HS-5 (cell line): Measurements from ENCODE around the gene SLC9A5.

ENCODE experiments used
- DNase-seq: peaks from one replicate; pipeline ENCODE4 v3.0.0-alpha.2; 2012; ENCODE audit warnings: low read depth

SLC9A5 gene

DNA sequence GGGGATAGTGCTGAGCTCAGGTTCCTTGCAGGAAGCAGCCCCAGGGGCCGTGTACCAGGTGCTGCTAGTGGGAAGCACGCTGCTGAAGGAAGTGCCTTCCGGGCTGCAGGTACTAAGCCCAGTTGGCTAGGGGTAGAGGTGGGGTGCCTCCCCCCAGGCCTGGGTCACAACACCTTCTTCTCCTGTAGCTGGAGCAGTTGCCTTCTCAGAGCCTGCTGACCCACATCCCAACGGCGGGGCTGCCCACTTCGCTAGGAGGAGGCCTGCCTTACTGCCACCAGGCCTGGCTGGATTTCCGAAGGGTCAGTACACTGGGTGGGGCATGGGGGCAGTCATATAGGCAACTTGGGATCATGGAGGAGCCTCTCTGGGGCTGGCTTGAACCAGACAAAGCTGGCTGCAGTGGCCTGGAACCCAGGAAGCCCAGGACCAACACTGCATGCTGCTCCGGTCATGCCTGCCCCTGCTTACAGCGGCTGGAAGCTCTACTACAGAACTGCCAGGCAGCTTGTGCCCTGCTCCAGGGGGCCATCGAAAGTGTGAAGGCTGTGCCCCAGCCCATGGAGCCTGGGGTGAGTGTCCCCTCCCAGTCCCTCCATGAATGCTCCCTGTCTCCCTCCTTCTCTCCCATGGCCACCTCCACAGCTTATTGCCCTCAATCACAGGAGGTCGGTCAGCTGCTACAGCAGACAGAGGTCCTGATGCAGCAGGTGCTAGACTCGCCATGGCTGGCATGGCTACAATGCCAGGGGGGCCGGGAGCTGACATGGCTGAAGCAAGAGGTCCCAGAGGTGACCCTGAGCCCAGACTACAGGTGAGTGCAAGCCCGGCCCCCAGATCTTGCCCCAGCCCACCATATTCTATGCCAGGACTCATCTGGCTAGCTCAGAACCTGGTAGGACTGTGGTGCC lies 33.0 kb downstream of the SLC9A5 start:
- DNase-seq = no peak

GRCh38 chr16:67282447-67282805 lies 33.6 kb downstream of the SLC9A5 start:
- DNase-seq = no peak

DNA sequence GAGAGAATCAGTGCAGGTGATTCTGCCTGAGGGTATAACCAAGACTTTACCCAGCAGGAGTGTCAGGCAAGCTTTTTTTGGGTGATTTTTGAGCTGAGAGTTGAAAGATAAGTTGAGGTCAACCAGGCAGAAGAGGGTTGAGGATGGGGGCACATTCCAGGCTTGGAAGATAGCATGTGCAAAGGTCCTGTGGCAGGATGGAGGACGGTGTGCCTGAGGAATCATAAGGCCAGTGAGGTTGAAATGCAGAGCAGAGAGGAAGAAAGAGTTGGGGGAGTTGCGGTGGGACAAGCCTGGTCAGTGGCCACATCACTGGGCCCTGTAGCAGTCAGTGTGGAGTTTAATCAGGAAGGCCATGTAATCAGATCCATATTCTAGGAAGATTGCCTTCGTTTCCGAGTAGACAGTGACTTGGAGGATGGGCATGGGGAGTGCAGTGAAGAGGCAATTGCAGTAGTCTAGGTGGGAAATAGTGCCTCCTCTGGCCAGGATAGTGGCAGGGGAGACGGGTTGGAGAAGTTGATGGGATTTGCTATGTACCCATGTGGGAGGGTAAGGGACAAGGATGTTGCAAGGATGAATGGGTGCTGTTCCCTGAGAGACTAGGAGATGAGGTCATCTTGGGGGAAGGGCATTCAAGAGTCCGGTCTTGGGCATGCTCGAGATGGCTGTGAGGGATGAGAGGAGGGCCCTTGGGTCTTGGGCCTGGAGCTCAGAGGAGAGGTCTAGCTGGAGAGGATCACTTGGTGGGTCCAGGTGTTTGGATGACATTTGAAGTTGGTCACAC lies 34.5 kb downstream of the SLC9A5 start:
- DNase-seq = no peak

GRCh38 chr16:67283826-67284555 lies 35.2 kb downstream of the SLC9A5 start:
- DNase-seq = no peak

- no peak for DNase-seq
Observed at GRCh38 chr16:67284699-67285646, 36.2 kb downstream of the SLC9A5 start.

GRCh38 chr16:67286441-67287235 lies 37.9 kb downstream of the SLC9A5 start:
- DNase-seq = no peak

DNA sequence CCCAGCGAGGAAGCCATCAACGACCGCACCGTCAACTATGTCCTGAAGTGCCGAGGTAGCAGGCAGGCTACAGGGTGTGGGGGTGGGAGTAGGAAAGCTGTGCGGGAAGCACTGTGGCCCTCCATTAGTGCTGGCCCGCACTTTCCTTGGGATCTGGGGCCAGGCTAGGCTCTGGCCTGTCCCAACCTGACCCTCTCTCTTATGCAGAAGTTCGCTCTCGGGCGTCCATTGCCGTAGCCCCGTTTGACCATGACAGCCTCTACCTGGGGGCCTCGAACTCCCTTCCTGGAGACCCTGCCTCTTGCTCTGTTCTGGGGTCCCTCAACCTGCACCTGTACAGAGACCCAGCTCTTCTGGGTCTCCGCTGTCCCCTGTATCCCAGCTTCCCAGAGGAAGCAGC lies 39.2 kb downstream of the SLC9A5 start:
- no peak for DNase-seq

- no peak for DNase-seq
Observed at GRCh38 chr16:67291461-67291860, 42.7 kb downstream of the SLC9A5 start.

DNA sequence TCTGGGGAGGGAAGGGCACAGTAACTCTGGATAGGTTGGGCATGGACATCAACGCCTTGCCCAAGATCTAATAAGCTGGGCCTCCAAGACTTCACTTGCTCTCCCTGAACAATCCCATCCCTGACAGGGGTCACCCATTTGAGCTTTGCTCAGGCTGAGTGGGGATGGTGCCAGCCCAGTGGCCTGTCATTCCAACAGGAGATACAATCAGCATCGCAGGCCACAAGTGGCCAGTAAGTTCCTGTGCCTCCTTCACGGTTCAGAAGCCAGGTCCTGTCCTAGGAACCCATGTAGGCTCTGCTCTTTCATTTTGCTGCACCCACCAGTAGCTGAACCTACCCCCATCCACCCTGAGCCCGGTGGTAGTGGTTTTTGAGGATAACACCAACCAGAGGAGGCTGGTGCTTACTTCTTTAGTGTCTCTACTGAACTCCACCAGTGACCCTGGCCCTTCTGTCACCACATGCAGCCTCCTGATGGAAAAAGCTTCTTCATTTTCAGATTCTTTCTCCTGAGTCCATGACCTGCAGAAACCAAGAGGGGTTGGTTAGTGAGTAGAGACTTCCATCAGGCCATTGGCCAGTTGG lies 45.5 kb downstream of the SLC9A5 start:
- no peak for DNase-seq

DNA sequence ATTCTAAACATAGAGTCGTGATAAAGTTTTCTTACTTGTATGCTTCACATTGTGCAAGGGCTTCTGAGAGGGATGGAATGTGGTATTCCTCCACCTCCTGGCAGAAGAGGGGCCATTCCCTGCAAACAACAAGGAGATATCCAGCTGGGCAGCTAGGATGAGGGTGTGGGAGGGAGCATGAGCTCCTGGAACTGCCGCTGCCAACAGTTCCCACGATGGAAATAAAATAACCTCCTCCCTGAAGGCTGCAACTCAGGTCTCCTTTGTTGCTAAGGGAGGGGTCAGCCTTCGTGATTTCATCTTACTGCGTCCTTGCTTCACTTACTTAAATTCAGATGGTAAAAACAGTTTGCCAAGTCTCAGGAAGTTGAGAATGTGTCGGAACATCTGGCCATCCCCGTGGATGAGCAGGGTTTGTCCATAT lies 46.2 kb downstream of the SLC9A5 start:
- no peak for DNase-seq

DNA sequence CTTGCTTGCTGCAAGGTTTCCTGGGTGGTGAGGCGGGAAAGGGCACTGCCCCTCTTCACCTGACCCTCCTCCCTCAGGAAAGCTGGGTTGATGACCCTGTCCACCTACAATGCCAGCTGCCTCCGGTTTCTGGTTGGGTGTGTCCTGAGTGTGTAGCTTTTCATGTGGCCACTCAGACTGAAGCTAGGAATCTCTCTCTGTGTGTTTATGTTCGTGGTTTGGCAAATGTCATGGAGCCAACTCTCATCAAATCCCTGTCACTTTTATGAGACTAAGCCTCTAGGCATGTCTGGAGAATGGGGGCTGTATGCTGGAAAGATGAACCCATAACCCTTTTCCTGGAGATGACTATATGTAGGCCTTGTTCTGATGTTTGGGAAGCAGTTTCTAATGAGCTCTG lies 47.6 kb downstream of the SLC9A5 start:
- DNase-seq = peak; percentile 51

DNA sequence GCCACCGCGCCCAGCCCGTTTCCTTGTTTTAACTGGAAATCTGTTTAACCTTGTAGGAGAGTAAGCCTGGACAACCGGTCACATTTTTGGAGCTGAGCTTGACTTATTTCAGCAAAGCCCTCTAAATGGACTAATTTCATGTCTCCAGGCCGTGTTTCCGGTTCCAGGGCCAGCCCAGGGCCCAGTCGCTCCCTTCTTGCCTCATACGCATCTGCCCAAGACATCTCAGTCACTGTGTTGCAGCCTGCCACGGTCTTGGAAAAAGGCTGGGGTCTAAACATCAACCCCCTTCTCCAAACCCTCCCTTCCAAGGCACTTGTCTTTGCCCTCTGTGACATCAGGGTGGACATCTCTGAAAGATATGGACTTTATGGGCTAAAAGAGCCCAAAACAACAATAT lies 49.5 kb downstream of the SLC9A5 start:
- DNase-seq = no peak

- no peak for DNase-seq
Observed at GRCh38 chr16:67299269-67299668, 50.5 kb downstream of the SLC9A5 start.

DNA sequence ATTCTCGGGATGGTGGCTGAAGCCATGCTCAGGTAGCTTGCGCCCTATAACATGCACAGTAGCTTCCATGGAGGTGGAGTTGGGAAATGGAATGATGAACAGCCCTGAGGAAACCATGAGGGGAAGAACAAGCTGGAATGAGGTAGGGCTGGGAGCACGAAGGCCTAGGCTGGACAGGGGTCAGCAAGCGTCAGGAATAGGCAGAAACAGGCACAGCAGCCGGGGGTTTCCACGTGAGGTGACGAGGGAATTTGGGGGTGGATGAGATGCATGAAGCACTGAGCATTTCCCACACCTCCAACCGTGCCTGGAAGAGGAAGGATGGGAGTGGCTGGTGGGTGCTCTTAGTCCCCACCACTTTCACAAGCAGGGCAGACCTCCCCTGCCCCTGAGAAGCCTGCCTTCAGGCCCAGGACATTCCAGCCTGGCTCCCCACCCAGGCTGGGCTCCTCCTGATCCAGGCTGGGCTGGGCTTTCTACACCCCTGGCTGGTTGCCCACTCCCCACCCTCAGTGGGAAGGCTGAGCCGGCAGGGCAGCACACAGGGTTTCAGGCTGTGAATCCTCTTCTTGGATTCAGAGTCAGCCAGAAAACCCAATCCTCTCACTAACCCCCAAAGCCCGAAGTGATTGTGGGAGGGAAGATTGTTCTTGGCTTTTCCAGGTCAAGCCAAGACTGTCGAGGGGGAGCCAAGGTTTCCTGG lies 52.5 kb downstream of the SLC9A5 start:
- no peak for DNase-seq

DNA sequence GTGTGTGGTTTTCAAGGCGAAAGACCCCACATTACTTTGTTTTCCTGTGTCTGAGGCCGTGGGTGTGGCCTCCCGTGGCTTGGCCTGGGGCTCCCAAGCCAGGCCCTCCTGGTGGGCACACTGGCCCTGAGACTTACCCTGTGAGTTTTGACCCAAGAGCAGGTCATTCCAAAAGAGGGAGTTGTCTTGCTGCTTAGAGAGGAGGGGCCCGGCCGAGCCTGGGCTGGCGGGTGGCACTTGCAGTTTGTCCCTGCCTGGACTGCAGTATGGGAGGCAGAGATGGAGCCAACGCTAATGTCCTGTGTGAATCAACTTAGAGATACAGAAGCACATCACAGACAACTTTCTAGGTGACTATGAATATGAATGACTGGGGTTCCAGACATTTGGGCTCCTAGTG lies 53.3 kb downstream of the SLC9A5 start:
- no peak for DNase-seq

DNA sequence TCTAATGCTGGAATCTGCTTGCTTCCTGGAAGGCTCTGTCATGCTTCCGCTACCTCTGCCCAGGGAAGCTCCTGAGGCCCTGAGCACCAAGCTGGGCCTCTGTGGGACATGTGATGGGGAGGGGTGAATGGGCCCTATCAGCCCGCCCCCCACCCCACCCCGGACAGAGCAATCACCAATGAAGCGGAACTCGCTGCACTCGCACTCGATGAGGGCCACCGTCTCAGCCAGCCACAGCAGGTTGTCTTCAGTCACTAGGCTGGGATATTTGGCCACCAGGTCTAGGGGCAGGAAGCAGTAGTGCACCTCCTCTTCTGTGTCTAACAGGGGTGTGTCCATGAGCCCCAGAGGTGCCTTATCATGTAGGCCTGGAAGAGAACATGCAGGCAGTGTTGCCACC lies 54.2 kb downstream of the SLC9A5 start:
- DNase-seq = no peak

- no peak for DNase-seq
Observed at GRCh38 chr16:67304020-67304419, 55.2 kb downstream of the SLC9A5 start.

- no peak for DNase-seq
Observed at GRCh38 chr16:67305216-67306071, 56.7 kb downstream of the SLC9A5 start.

- DNase-seq = no peak
Observed at GRCh38 chr16:67310561-67310960, 61.8 kb downstream of the SLC9A5 start.
